ENCODE results near the gene ATF4.

The ATF4 gene

GRCh38 chr22:39562839-39563489 is 42.6 kb downstream of the ATF4 start:
- no peak for DNase-seq

DNA sequence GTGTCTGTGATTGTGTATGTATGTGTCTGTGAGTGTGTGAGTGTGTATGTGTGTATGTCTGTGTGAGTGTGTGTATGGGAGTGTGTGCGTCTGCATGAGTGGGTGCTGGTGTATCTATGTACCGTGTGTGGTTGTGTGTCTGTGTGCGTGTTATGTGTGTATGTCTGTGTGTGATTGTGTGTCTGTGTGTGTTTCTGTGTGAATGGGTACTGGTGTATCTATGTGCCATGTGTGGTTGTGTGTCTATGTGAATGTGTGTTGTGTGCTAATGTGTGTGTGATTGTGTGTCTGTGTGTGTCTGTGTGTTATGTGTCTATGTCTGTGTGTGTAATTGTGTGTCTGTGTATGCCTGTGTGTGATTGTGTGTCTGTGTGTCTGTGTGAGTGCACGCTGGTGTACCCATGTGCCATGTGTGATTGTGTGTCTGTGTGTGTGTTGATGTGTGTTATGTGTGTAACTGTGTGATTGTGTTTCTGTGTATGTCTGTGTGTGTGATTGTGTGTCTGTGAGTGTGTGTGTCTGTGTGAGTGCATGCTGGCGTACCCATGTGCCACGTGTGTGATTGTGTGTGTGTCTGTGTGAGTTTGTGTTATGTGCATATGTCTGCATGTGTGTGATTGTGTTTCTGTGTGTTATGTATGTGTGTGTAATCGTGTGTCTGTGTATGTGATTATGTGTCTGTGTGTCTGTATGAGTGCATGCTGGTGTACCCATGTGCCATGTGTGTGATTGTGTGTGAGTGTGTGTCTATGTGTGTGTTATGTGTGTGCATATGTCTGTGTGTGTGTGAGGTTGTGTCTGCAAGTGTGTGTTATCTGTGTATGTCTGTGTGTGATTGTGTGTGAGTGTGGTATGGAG is 43.4 kb downstream of the ATF4 start:
- no peak for DNase-seq

- no peak for DNase-seq
Observed at GRCh38 chr22:39565414-39565944, 45.1 kb downstream of the ATF4 start.

DNA sequence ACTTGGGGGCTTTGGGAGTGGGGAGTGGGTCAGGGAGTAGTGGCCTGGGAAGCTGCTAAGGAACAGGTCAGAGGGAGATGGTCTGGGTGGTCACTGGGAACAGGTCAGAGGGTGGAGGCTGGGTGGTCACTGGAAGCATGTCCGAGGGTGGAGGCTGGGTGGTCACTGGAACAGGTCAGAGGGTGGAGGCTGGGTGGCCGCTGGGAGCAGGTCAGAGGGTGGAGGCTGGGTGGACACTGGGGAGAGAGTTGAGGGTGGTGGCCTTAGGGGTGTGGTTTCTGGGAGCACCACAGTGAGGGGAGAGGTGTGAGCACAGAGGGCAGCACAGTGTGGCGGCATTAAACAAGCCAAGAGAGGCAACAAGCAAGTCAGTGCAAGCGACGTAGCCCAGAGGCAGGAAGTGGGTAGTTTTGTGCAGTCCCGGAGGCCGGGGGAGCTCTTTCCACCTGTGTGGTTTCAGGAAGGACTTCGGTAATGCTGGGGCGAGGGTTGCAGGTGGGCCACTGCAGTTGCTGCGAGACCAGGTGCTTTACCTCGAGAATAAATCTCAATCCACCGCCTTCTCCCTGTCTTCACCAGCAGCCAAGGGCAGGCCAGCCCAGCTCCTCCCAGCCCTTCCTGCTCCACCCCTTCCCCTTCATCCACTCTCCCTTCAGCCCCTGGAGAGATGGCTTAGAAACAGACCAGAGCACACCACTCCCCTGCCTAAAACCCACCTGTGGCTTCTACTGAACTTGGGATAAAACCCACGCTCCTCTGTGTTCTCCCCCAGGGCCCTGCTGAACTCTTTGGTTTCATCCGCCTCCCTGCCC is 47.0 kb downstream of the ATF4 start:
- peak; percentile 52 for DNase-seq

- DNase-seq, result no peak
Observed at GRCh38 chr22:39568278-39568981, 48.1 kb downstream of the ATF4 start.

DNA sequence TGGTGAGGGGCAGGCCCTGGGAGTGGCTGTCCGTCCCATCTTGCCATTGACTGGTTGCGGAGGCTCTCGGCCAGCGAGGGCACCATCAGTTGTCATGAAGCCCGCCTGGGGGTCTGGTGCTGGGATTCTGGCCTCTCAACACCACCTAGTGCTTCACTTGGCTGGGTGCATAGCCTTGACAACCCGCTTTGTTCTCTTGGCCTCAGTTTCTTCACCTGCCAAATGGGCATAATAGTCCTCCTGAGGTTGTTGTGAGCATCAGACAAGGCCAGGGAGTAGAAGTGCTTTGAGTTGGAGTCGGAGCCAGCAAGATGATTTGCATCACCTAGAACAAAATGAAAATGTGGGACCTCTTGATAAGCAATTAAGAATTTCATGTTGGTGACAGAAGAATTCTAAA is 48.7 kb downstream of the ATF4 start:
- no peak for DNase-seq

DNA sequence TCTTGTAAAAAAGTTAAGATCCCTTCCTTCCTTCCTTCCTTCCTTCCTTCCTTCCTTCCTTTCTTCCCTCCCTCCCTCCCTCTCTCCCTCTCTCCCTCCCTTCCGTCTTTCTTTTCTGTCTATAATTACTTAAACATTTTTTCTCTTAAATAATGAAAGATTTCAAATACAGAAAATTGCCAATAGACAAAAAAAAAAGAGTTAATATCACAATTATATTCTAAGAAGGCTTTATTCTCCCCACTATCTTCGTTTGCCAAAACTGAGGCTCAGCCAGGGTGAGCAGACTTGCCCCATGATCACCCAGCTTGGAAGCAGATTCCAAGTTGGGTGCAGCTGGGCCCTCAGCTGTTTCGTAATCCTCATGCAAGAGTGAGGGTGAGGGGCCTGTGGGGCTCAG is 49.9 kb downstream of the ATF4 start:
- DNase-seq, result no peak

DNA sequence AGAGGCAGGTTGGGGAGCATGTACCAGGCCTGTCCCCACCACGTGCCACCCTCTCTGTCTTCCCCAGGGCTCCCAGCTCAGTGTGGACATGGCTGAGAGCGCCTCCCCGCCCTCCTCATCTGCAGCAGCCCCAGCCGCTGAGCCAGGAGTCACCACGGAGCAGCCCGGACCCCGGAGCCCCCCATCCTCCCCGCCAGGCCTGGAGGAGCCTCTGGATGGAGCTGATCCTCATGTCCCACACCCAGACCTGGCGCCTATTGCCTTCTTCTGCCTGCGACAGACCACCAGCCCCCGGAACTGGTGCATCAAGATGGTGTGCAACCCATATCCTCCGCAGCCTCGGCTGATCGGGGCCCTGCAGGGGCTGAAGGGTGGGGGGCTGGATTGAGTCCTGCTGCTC is 50.3 kb downstream of the ATF4 start, which contains the start of gene CACNA1I:
Gene CACNA1I (plus strand): TSS at position 89 of the 400 bp plus-strand sequence. CDS start 0 bp downstream, at position 89.
- DNase-seq, result no peak

GRCh38 chr22:39571538-39571937 is 51.2 kb downstream of the ATF4 start:
- no peak for DNase-seq

Measured in CD4-positive, alpha-beta T cell treated with Interleukin-21 for 1 hour (primary cell).